K562 (cell line): ENCODE measurements around the gene PLXND1. TPM values are rescaled to one million over a fixed set of nuclear protein-coding genes. Genes with fewer than 3 reads are reported as not detected.

Experiments used
- BCLAF1 ChIP-seq, 2 experiments: fragments of 450-650 bp in 1 of 2; IDR thresholded peaks; 2 replicates each; pipeline ENCODE4 v1.6.1; 2011 to 2017; ENCODE audit warnings: low read depth in 2 of 2, antibody characterized with exemption in 1 of 2, borderline replicate concordance in 1 of 2, low read length in 1 of 2, mild to moderate bottlenecking in 1 of 2, mixed read lengths in 1 of 2; ENCODE audit not compliant: control insufficient read depth in 1 of 2
- BRF1 ChIP-seq: IDR thresholded peaks from 3 replicates; pipeline ENCODE4 v1.6.1; 2011; ENCODE audit warnings: borderline replicate concordance, mild to moderate bottlenecking; ENCODE audit not compliant: insufficient read length; ENCODE audit errors: extremely low read depth
- MNT ChIP-seq, 2 experiments: fragments of 450-650 bp; conservative IDR thresholded peaks; 2 replicates each; pipeline ENCODE4 v1.6.1; 2017; ENCODE audit warnings: mild to moderate bottlenecking in 2 of 2, moderate library complexity in 2 of 2
- MXD1 ChIP-seq: fragments of 250-450 bp; sonication (Bioruptor Pico); IDR thresholded peaks from 2 replicates; pipeline ENCODE4 v1.8.0; 2021; ENCODE audit warnings: borderline replicate concordance, mild to moderate bottlenecking, moderate library complexity; ENCODE audit not compliant: poor library complexity, severe bottlenecking
- NR4A1 ChIP-seq, 2 experiments: fragments of 250-450 bp in 1 of 2; fragments of 450-650 bp in 1 of 2; sonication (Bioruptor Pico) in 1 of 2; IDR thresholded peaks; 2 replicates each; pipeline versions ENCODE4 v1.4.0 to v1.6.1; 2016 to 2020; ENCODE audit warnings: mild to moderate bottlenecking in 2 of 2, missing compliant biosample characterization in 1 of 2, missing genetic modification characterization in 1 of 2, moderate library complexity in 1 of 2
- RAD21 ChIP-seq, 2 experiments: fragments of 250-450 bp in 1 of 2; fragments of 450-650 bp in 1 of 2; sonication (Bioruptor Pico) in 1 of 2; formaldehyde crosslinking in 1 of 2; IDR thresholded peaks in 1 of 2; conservative IDR thresholded peaks in 1 of 2; 2 replicates each; pipeline versions ENCODE4 v1.4.0 to v1.8.0; 2020 to 2022; ENCODE audit warnings: mild to moderate bottlenecking in 2 of 2, moderate library complexity in 1 of 2
- TFAP4 ChIP-seq: sonication (generic); formaldehyde crosslinking; IDR thresholded peaks from 2 replicates; pipeline ENCODE4 v1.8.0; 2022; ENCODE audit warnings: missing genetic modification reagents, mild to moderate bottlenecking, moderate library complexity, borderline replicate concordance
- YBX1 ChIP-seq: fragments of 450-650 bp; IDR thresholded peaks from 2 replicates; pipeline ENCODE4 v1.7.1; 2016; ENCODE audit warnings: mild to moderate bottlenecking
- ZEB2 ChIP-seq: fragments of 450-650 bp; IDR thresholded peaks from 2 replicates; pipeline ENCODE4 v1.6.1; 2016
- ZMIZ1 ChIP-seq, 2 experiments: fragments of 150-350 bp in 1 of 2; IDR thresholded peaks; 2 replicates each; pipeline ENCODE4 v1.6.1; 2012 to 2016; ENCODE audit warnings: low read depth in 2 of 2, low read length in 2 of 2, mild to moderate bottlenecking in 1 of 2, moderate library complexity in 1 of 2
- ZZZ3 ChIP-seq: fragments of 450-650 bp; IDR thresholded peaks from 2 replicates; pipeline ENCODE4 v1.6.1; 2016; ENCODE audit warnings: antibody characterized with exemption, mild to moderate bottlenecking, moderate library complexity
- polyA plus RNA-seq, 8 experiments: library from polyadenylated mRNA; depleted of rRNA in 4 of 8; stranded (reverse) in 5 of 8; unstranded in 3 of 8; fragments of >200 nt; fragmentation: Nextera tagmentation in 2 of 8; fragmentation: Illumina TruSeq in 1 of 8; extraction: Ambion mirVana in 2 of 8; extraction: Trizol in 1 of 8; gene quantifications; 2 replicates each; pipeline versions ENCODE4 v1.2.1 to v1.2.3, GENCODE V29; 2011 to 2014; ENCODE audit warnings: inconsistent platforms in 1 of 8, missing spikeins in 1 of 8
- total RNA-seq, 7 experiments: library from RNA; depleted of rRNA in 6 of 7; stranded (reverse); fragments of >200 nt in 6 of 7; fragmentation: Illumina TruSeq in 2 of 7; extraction: Trizol in 2 of 7; gene quantifications; 2 replicates each; pipeline versions ENCODE4 v1.2.1 to v1.2.3, GENCODE V29; 2011 to 2021; ENCODE audit warnings: low replicate concordance in 1 of 7
- TF ChIP-seq, protein P1 (sequence below): IDR thresholded peaks from 3 replicates; pipeline ENCODE4 v1.6.1; 2011; ENCODE audit warnings: borderline replicate concordance, mild to moderate bottlenecking, moderate library complexity; ENCODE audit not compliant: insufficient read length; ENCODE audit errors: extremely low read depth

Gene PLXND1
- total and polyA plus RNA-seq, 9 of the 15 experiments (the other 6 are each of a cell fraction or from before 2014, with no cell fraction given): 0.34 to 28.8 (median 14.0) TPM

- peak in 1 of 2 experiments; percentile 42; a peak in 1 of 4 replicates for TF ChIP-seq MNT (conservative IDR thresholded peaks at IDR 0.05)
- TF ChIP-seq, protein P1, sequence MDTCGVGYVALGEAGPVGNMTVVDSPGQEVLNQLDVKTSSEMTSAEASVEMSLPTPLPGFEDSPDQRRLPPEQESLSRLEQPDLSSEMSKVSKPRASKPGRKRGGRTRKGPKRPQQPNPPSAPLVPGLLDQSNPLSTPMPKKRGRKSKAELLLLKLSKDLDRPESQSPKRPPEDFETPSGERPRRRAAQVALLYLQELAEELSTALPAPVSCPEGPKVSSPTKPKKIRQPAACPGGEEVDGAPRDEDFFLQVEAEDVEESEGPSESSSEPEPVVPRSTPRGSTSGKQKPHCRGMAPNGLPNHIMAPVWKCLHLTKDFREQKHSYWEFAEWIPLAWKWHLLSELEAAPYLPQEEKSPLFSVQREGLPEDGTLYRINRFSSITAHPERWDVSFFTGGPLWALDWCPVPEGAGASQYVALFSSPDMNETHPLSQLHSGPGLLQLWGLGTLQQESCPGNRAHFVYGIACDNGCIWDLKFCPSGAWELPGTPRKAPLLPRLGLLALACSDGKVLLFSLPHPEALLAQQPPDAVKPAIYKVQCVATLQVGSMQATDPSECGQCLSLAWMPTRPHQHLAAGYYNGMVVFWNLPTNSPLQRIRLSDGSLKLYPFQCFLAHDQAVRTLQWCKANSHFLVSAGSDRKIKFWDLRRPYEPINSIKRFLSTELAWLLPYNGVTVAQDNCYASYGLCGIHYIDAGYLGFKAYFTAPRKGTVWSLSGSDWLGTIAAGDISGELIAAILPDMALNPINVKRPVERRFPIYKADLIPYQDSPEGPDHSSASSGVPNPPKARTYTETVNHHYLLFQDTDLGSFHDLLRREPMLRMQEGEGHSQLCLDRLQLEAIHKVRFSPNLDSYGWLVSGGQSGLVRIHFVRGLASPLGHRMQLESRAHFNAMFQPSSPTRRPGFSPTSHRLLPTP: no peak
- TF ChIP-seq ZEB2: no peak
- TF ChIP-seq ZZZ3: no peak
- no peak for TF ChIP-seq YBX1
- no peak for TF ChIP-seq BRF1
- TF ChIP-seq MXD1 (CRISPR knock-in tag): no peak
- no peak for TF ChIP-seq NR4A1 (CRISPR knock-in tag; IDR thresholded peaks at IDR 0.05)
- no peak for TF ChIP-seq NR4A1 (tag; IDR thresholded peaks at IDR 0.05)
- TF ChIP-seq RAD21 (CRISPR knock-in tag; conservative IDR thresholded peaks at IDR 0.05 in 1 of 2, IDR thresholded peaks at IDR 0.05 in 1 of 2): no peak
- TF ChIP-seq ZMIZ1 (IDR thresholded peaks at IDR 0.05; ENCODE audit: low read depth in 2 of 2, low read length in 2 of 2): no peak
- no peak for TF ChIP-seq BCLAF1 (IDR thresholded peaks at IDR 0.05; ENCODE audit: borderline replicate concordance in 1 of 2, control insufficient read depth in 1 of 2, low read depth in 2 of 2, low read length in 1 of 2)
- peak; percentile 23; the same call in 1 of the 2 replicates for TF ChIP-seq TFAP4
Observed at GRCh38 chr3:129599607-129600006, 6.9 kb downstream of the PLXND1 start (continued).
